Osteocyte (in vitro differentiated cells): ENCODE measurements around the gene FABP1. TPM values are rescaled to one million over a fixed set of nuclear protein-coding genes. Genes with fewer than 3 reads are reported as not detected.

ENCODE experiments used
- DNase-seq: peaks from one replicate; pipeline ENCODE4 v3.0.0; 2021; ENCODE audit warnings: mixed read lengths; ENCODE audit not compliant: unreplicated experiment; ENCODE audit errors: extremely low spot score
- H3K27ac Mint-ChIP-seq: one replicate; pipeline ENCODE4 v1.8.0; 2021; ENCODE audit warnings: mild to moderate bottlenecking, mixed read lengths; ENCODE audit not compliant: unreplicated experiment
- H3K27me3 Mint-ChIP-seq: one replicate; pipeline ENCODE4 v1.8.0; 2021; ENCODE audit warnings: mixed read lengths; ENCODE audit not compliant: unreplicated experiment
- H3K36me3 Mint-ChIP-seq: one replicate; pipeline ENCODE4 v1.8.0; 2021; ENCODE audit warnings: mixed read lengths; ENCODE audit not compliant: unreplicated experiment
- H3K4me1 Mint-ChIP-seq: one replicate; pipeline ENCODE4 v1.8.0; 2021; ENCODE audit warnings: mixed read lengths; ENCODE audit not compliant: unreplicated experiment
- H3K4me3 Mint-ChIP-seq: one replicate; pipeline ENCODE4 v1.8.0; 2021; ENCODE audit warnings: mild to moderate bottlenecking, moderate library complexity, mixed read lengths; ENCODE audit not compliant: unreplicated experiment
- H3K9me3 Mint-ChIP-seq: one replicate; pipeline ENCODE4 v1.8.0; 2021; ENCODE audit warnings: mixed read lengths; ENCODE audit not compliant: unreplicated experiment
- total RNA-seq: library from RNA; stranded (reverse); gene quantifications from 2 replicates; pipeline ENCODE4 v1.2.1, GENCODE V29; 2021
- TF ChIP-seq, protein P1 (sequence below): fragments of 200-600 bp; sonication (generic); IDR thresholded peaks from 2 replicates; pipeline ENCODE4 v1.5.0; 2021; ENCODE audit warnings: antibody characterized with exemption, mild to moderate bottlenecking, moderate library complexity

Gene FABP1
- total RNA-seq, 1 donor from 2014 or later: not detected

DNA sequence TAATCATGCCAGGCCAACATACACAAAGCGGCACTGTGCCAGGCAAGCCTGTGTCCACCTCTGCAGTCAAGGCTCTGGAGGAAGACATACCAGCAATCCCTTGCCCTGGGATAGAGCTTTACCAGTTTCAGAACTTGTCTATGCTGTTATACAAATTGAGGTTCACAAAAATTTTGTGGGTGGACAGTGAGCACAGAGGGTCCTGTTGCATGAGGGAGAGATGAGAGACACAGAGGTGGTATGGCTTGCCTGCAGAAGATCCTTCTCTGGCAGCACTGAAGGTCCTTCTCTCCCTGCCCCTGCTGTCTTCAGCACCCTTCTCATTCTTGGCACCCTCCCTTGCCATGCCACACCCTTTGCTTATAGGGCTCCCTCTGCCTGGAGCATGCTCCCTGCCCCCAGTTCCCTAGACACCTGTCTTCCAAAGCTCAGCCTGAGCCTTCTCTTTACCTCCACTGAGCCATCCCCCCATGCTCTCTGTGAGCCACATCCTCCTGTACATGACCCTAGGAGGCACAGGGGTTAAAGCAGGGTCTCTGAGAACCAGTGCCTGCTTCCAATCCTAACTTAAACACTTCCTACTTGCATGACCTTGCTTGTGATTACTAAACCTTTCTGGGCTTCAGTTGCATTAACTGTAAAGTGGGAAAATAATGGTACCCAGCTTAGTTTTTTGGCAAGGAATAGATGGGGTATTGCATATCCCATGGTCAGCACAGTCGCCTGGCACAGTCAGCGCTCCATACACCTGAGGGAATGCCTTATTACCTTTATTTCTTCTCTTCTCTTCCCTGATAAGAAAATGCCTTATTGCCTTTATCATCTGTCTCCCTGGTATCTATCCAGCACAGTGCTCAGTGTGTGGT, 857 bp downstream of the FABP1 start:
- DNase-seq: peak; percentile 64
- Mint-ChIP-seq H3K4me3 (no peak overlapping the region), H3K27ac (no peak overlapping the region), H3K4me1 (no peaks in the 10 kb centered on the region), H3K27me3 (peaks cover 18% of the 10 kb centered on the region), H3K9me3 (no peaks in the 10 kb centered on the region), H3K36me3 (no peaks in the 10 kb centered on the region)
- TF ChIP-seq, protein P1, sequence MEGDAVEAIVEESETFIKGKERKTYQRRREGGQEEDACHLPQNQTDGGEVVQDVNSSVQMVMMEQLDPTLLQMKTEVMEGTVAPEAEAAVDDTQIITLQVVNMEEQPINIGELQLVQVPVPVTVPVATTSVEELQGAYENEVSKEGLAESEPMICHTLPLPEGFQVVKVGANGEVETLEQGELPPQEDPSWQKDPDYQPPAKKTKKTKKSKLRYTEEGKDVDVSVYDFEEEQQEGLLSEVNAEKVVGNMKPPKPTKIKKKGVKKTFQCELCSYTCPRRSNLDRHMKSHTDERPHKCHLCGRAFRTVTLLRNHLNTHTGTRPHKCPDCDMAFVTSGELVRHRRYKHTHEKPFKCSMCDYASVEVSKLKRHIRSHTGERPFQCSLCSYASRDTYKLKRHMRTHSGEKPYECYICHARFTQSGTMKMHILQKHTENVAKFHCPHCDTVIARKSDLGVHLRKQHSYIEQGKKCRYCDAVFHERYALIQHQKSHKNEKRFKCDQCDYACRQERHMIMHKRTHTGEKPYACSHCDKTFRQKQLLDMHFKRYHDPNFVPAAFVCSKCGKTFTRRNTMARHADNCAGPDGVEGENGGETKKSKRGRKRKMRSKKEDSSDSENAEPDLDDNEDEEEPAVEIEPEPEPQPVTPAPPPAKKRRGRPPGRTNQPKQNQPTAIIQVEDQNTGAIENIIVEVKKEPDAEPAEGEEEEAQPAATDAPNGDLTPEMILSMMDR: no peak

DNA sequence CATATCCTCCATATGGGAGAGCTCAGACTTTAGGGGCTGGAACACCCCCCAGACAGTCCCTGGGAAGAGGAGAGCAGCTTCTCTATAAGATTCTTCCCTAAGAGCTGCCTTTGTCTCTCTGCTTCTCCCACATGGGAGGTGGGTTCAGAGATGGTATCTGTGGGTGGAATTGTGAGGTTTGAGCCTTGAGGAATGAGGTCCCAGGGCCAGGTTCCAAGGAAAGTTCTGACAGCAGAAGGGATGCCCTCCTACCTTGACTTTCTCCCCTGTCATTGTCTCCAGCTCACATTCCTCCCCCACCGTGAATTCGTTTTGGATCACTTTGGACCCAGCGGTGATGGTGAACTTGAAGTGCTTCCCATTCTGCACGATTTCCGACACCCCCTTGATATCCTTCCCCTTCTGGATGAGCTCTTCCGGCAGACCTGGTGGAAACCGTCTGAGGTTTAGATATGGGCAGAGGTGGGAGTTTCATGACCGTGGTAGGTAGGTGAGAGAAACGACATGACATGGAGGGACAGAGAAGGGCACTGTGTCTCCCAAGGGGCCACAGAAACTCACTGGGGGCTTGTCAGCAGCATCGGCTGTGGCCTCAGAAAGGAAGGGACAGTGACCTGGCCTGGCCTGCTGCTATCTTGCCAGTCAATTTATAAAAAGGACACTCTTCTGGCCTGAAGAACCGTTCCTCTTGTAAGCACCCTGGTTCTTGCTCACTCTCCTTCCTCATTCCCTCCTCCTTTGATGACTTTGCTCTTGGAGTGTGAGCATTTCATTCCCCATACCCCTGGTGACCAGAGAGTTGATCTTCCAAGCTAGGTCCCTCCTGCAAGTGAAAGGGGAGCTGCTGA, 1.7 kb downstream of the FABP1 start:
- no peak overlapping the region for H3K27ac Mint-ChIP-seq
- peaks cover 20% of the 10 kb centered on the region for H3K27me3 Mint-ChIP-seq
- H3K4me3 Mint-ChIP-seq: no peak overlapping the region
- H3K36me3 Mint-ChIP-seq: no peaks in the 10 kb centered on the region
- DNase-seq: no peak
- no peaks in the 10 kb centered on the region for H3K4me1 Mint-ChIP-seq
- TF ChIP-seq, protein P1: no peak
- H3K9me3 Mint-ChIP-seq: no peaks in the 10 kb centered on the region

DNA sequence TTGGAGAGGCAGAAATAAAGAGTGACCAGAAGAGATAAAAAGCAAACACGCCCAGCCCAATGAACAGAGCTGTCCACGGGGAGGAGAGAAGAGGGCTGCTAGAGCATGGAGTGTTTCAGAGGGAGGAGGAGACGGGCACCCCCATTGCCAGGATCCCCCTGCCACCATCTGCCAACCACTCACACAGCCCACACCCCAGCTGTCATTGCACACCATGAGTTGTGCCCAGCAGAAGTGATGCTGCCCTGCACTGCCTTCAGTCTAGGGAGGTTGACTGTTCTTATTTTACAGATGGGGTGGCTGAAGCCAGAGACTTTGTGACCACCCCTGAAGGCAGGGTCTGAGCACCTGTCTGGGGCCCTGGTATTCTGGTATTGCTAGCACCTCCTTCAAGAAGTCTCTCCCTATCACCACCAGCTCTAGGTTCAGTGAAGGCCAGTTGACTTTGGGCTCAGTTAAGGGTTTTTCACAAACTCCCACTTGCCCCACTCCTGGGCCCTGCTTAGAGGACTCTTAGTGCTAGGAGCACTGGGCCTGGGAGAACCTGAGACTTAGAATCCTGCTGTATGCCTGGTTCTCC, 2.4 kb downstream of the FABP1 start:
- no peaks in the 10 kb centered on the region for H3K4me1 Mint-ChIP-seq
- H3K27me3 Mint-ChIP-seq: peaks cover 24% of the 10 kb centered on the region
- peak; percentile 46 for DNase-seq
- TF ChIP-seq, protein P1: no peak
- no peak overlapping the region for H3K27ac Mint-ChIP-seq
- no peak overlapping the region for H3K4me3 Mint-ChIP-seq
- no peaks in the 10 kb centered on the region for H3K36me3 Mint-ChIP-seq
- no peaks in the 10 kb centered on the region for H3K9me3 Mint-ChIP-seq

DNA sequence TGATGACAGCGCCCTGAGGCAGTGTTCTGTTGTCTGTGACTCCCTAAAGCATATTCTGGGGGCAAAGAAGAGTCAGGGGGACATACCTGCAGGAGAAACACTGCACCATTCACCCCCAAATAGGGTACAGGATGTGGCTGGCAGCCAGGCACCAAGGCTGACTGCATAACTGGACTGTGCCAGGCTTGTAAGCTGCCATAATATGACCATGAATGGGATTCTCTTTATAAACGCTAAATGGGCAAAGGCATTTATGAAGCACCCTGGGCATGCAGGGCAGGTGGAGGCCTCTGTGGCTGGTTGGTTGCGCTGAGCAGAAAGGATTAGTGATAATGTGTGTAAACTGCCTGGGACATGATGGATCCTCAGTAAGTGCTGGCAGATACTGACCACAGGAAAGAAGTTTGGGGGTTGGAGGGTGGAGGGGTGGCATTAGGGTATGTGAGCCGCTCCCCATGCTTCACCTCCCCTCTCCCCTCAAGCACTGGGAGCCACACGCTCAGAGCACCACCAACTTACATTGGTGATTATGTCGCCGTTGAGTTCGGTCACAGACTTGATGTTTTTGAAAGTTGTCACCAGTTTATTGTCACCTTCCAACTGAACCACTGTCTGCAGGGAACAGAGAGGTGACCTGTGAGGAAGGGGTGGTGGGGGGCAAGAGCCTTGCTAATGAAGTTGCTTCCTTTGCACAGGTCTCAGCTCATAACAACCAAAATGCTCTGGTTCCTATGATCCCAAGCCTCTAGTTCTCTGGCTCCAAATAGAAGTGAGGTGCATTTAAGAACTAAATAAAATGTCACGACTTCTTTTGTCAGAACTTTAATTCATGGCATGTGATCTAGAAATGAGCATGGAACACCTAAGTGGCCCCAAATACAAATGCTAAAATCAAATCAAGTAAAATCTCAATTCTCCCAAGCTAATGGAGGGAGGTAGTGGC, 3.6 kb downstream of the FABP1 start:
- DNase-seq: no peak
- Mint-ChIP-seq H3K27me3 (peaks cover 24% of the 10 kb centered on the region), H3K4me3 (no peak overlapping the region), H3K4me1 (no peaks in the 10 kb centered on the region), H3K36me3 (no peaks in the 10 kb centered on the region), H3K27ac (no peak overlapping the region), H3K9me3 (no peaks in the 10 kb centered on the region)
- TF ChIP-seq, protein P1: no peak
